Naive thymus-derived CD4-positive, alpha-beta T cell (primary cell): Measurements from ENCODE around the gene MLLT6. TPM values are rescaled to one million over a fixed set of nuclear protein-coding genes. Genes with fewer than 3 reads are reported as not detected.

Experiments
- ATAC-seq: fragments of 150-1000 bp; cut with Tn5 transposase; 2 replicates; pipeline ENCODE4 v1.10.0; 2021; ENCODE audit warnings: mild to moderate bottlenecking, moderate library complexity
- CTCF ChIA-PET: fragments of 350-600 bp; sonication (Branson Sonifier 250); formaldehyde crosslinking; loops from one replicate; lab custom pipeline; 2021; ENCODE audit warnings: antibody characterized with exemption; lab: Charles Lee
- POLR2A ChIA-PET: fragments of 350-600 bp; sonication (Branson Sonifier 250); formaldehyde crosslinking; loops from one replicate; lab custom pipeline; 2021; ENCODE audit warnings: antibody characterized with exemption, inconsistent platforms; lab: Charles Lee
- DNase-seq, 9 donors: peaks; one replicate each; pipeline versions ENCODE4 v3.0.0 to v3.0.0-alpha.2; 2020 to 2022; ENCODE audit warnings: mixed read lengths in 1 of 9
- H3K27ac ChIP-seq: one replicate; pipeline ENCODE4 v1.7.0; 2013; ENCODE audit warnings: mild to moderate bottlenecking, low read depth, low read length, moderate library complexity
- H3K27me3 ChIP-seq, 2 donors: one replicate each; pipeline ENCODE4 v1.7.0; 2013; ENCODE audit warnings: low read length in 2 of 2, mild to moderate bottlenecking in 2 of 2, moderate library complexity in 2 of 2; ENCODE audit not compliant: control insufficient read depth in 2 of 2, insufficient read depth in 2 of 2
- H3K36me3 ChIP-seq, 3 experiments: 1 replicate in 2 of 3; 2 replicates in 1 of 3; pipeline ENCODE4 v1.7.0; 2013; ENCODE audit warnings: low read length in 3 of 3, mild to moderate bottlenecking in 3 of 3, moderate library complexity in 1 of 3; ENCODE audit not compliant: insufficient read depth in 3 of 3, control insufficient read depth in 2 of 3
- H3K4me1 ChIP-seq, 2 donors: one replicate each; pipeline ENCODE4 v1.7.0; 2013; ENCODE audit warnings: low read length in 2 of 2, mild to moderate bottlenecking in 2 of 2, moderate library complexity in 1 of 2; ENCODE audit not compliant: control insufficient read depth in 2 of 2, insufficient read depth in 2 of 2
- H3K4me3 ChIP-seq: 2 replicates; pipeline ENCODE4 v1.7.0; 2013; ENCODE audit warnings: mild to moderate bottlenecking, low read length
- H3K9me3 ChIP-seq, 3 experiments: 1 replicate in 2 of 3; 2 replicates in 1 of 3; pipeline ENCODE4 v1.7.0; 2013; ENCODE audit warnings: low read length in 3 of 3; ENCODE audit not compliant: control insufficient read depth in 2 of 3
- H3K27ac Mint-ChIP-seq, 9 donors: one replicate each; pipeline ENCODE4 v1.8.0; 2020 to 2022; ENCODE audit warnings: mixed read lengths in 9 of 9, mild to moderate bottlenecking in 8 of 9, moderate library complexity in 5 of 9, inconsistent platforms in 2 of 9
- H3K27me3 Mint-ChIP-seq, 5 donors: one replicate each; pipeline ENCODE4 v1.8.0; 2021 to 2022; ENCODE audit warnings: mixed read lengths in 5 of 5, mild to moderate bottlenecking in 1 of 5
- H3K36me3 Mint-ChIP-seq, 5 donors: one replicate each; pipeline ENCODE4 v1.8.0; 2020 to 2022; ENCODE audit warnings: mixed read lengths in 5 of 5, mild to moderate bottlenecking in 3 of 5, inconsistent platforms in 1 of 5
- H3K4me1 Mint-ChIP-seq, 7 donors: one replicate each; pipeline ENCODE4 v1.8.0; 2020 to 2022; ENCODE audit warnings: mixed read lengths in 7 of 7, mild to moderate bottlenecking in 3 of 7, inconsistent platforms in 1 of 7
- H3K4me3 Mint-ChIP-seq, 10 donors: one replicate each; pipeline ENCODE4 v1.8.0; 2020 to 2022; ENCODE audit warnings: mild to moderate bottlenecking in 10 of 10, mixed read lengths in 10 of 10, moderate library complexity in 6 of 10, inconsistent platforms in 2 of 10
- H3K9me3 Mint-ChIP-seq, 11 donors: one replicate each; pipeline ENCODE4 v1.8.0; 2020 to 2022; ENCODE audit warnings: mixed read lengths in 11 of 11, mild to moderate bottlenecking in 4 of 11, inconsistent platforms in 1 of 11, moderate library complexity in 1 of 11
- intact Hi-C, 2 donors: fragments of 100-400 bp; cut with micrococcal nuclease; formaldehyde crosslinking; loops; one replicate each; pipeline ENCODE4 v1.15.1; 2023
- polyA plus RNA-seq, 2 donors: library from polyadenylated mRNA; unstranded; fragments of 300-500 nt; fragmentation: Illumina TruSeq; gene quantifications; one replicate each; pipeline ENCODE4 v1.2.3, GENCODE V29; 2021
- total RNA-seq, 6 experiments: library from RNA in 5 of 6; stranded (reverse) in 5 of 6; gene quantifications; 1 replicate in 5 of 6; 2 replicates in 1 of 6; pipeline ENCODE4 v1.2.3 and lab custom pipeline; 2021 to 2026

Gene MLLT6
- total and polyA plus RNA-seq, 7 experiments from 2014 or later, result 10.2 to 533 (median 353) TPM

- Histone ChIP-seq H3K4me1 (peaks cover 31 to 55% of the 10 kb centered on the region in 2 donors), H3K36me3 (peaks cover 0 to 5% (median under 1%) of the 10 kb centered on the region in 3 experiments), H3K27ac (no peak overlapping the region), H3K9me3 (no peaks in the 10 kb centered on the region), H3K4me3 (peak overlapping the region; percentile 13), H3K27me3 (peaks cover 9 to 16% of the 10 kb centered on the region in 2 donors)
- CTCF ChIA-PET, result interaction anchor here (0.6 kb wide), 2 partner anchors 13 to 75 kb away, joined by 3 read pairs; partner anchors contain the start of gene EPOP
- POLR2A ChIA-PET, result no interaction called here
- peak overlapping the region; percentile 69 to 100 (median 98) for H3K4me3 Mint-ChIP-seq
- peaks cover 0 to 12% (median 0%) of the 10 kb centered on the region in 11 donors for H3K9me3 Mint-ChIP-seq
- H3K27me3 Mint-ChIP-seq, result peaks cover 28 to 47% (median 32%) of the 10 kb centered on the region in 5 donors
- DNase-seq (peak in 1 of 9 donors; percentile 44), ATAC-seq (no peak)
- intact Hi-C loops, result loop anchor here in 1 of 2 donors (2.0 to 10.0 kb wide), 2 partner anchors 403 to 485 kb away; no protein-coding TSS in a partner anchor
- peak overlapping the region in 1 of 9 donors; percentile 12 for H3K27ac Mint-ChIP-seq
- H3K4me1 Mint-ChIP-seq, result peaks cover 30 to 60% (median 49%) of the 10 kb centered on the region in 7 donors
- peaks cover 3 to 12% (median 7%) of the 10 kb centered on the region in 5 donors for H3K36me3 Mint-ChIP-seq
Observed at GRCh38 chr17:38749223-38750043, 44.4 kb downstream of the MLLT6 start.

- CTCF ChIA-PET, result interaction anchor here (0.6 kb wide), 1 partner anchor 14 kb away, joined by 3 read pairs; no protein-coding TSS in a partner anchor
- peaks cover 0 to 12% (median 0%) of the 10 kb centered on the region in 11 donors for H3K9me3 Mint-ChIP-seq
Observed at GRCh38 chr17:38750044-38750311, 44.9 kb downstream of the MLLT6 start.

DNA sequence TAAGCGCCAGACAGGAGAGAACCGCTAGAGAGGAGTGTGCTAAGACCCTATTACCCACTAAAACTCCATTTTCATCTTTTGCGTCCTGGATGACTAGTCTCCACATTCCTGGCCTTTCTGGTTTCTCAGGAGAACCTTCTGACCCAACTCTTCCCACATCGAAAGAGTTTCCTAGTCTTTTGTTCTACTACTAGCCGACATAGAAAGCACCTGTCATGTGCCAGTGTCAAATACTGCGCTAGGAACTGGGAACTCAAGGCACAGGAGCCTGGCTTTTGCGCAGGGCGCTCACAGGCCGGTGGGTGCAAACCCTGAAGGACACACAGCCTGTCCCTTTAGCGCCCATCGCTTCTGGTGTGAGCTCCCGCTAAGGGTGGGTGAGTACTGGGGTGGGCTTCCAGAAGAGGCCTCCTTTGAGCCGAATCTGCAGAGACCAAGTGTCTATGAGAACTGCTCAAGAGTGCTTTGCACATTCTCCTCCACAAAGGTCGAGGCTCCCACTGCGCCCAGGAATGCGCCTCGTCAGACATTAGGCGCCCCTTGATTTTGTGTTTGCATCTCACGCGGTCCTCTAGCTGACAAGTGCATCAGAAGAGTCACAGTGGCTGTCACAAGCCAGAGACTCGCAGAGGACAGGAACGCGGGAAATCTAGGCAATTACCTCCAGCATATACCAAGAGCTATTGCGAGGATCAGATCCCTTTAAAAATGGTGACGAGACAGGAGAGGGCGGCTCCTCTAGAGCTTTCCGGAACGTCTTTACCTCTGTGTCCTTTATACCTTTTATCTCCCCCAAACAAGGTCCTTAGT lies 45.4 kb downstream of the MLLT6 start:
- DNase-seq, result no peak
- intact Hi-C loops, result loop anchor here in 1 of 2 donors (1.0 to 10.0 kb wide), 3 partner anchors 45 to 484 kb away; partner anchors contain the start of gene MLLT6
- Histone ChIP-seq H3K9me3 (no peaks in the 10 kb centered on the region), H3K4me1 (peaks cover 31 to 55% of the 10 kb centered on the region in 2 donors), H3K27ac (no peak overlapping the region), H3K36me3 (peaks cover 0 to 11% (median 4%) of the 10 kb centered on the region in 3 experiments), H3K27me3 (peaks cover 9 to 16% of the 10 kb centered on the region in 2 donors), H3K4me3 (peak overlapping the region; percentile 95)
- POLR2A ChIA-PET, result interaction anchor here (1.0 to 1.1 kb wide), 2 partner anchors 46 to 488 kb away, joined by 3 to 4 read pairs; partner anchors contain the start of gene MLLT6
- Mint-ChIP-seq H3K36me3 (peaks cover 3 to 13% (median 7%) of the 10 kb centered on the region in 5 donors), H3K4me1 (peaks cover 34 to 63% (median 52%) of the 10 kb centered on the region in 7 donors), H3K4me3 (peak overlapping the region; percentile 89 to 100 (median 98)), H3K27me3 (peaks cover 25 to 43% (median 32%) of the 10 kb centered on the region in 5 donors), H3K9me3 (peaks cover 0 to 12% (median 0%) of the 10 kb centered on the region in 11 donors), H3K27ac (peak overlapping the region in 7 of 9 donors; percentile 8 to 99 (median 97))
- CTCF ChIA-PET, result interaction anchor here (0.8 kb wide), 1 partner anchor 22 kb away, joined by 4 read pairs; no protein-coding TSS in a partner anchor
- no peak for ATAC-seq

More at GRCh38 chr17:38750044-38750311, 44.9 kb downstream of the MLLT6 start:
- no peaks in the 10 kb centered on the region for H3K9me3 ChIP-seq
- peaks cover 9 to 16% of the 10 kb centered on the region in 2 donors for H3K27me3 ChIP-seq
- Mint-ChIP-seq H3K4me1 (peaks cover 34 to 63% (median 52%) of the 10 kb centered on the region in 7 donors), H3K27ac (no peak overlapping the region), H3K36me3 (peaks cover 3 to 13% (median 7%) of the 10 kb centered on the region in 5 donors), H3K4me3 (peak overlapping the region; percentile 69 to 100 (median 98)), H3K27me3 (peaks cover 25 to 47% (median 32%) of the 10 kb centered on the region in 5 donors)
- ATAC-seq (no peak), DNase-seq (no peak)
- POLR2A ChIA-PET, result interaction anchor here (1.0 to 1.1 kb wide), 2 partner anchors 45 to 489 kb away, joined by 3 to 4 read pairs; partner anchors contain the start of gene MLLT6
- H3K4me3 ChIP-seq, result no peak overlapping the region
- H3K4me1 ChIP-seq, result peaks cover 31 to 55% of the 10 kb centered on the region in 2 donors
- H3K27ac ChIP-seq, result no peak overlapping the region
- peaks cover 0 to 10% (median 4%) of the 10 kb centered on the region in 3 experiments for H3K36me3 ChIP-seq
- intact Hi-C loops, result loop anchor here in 1 of 2 donors (2.0 to 10.0 kb wide), 2 partner anchors 403 to 485 kb away; no protein-coding TSS in a partner anchor

- peaks cover 38 to 64% (median 49%) of the 10 kb centered on the region in 7 donors for H3K4me1 Mint-ChIP-seq
- intact Hi-C loops, result loop anchor here in 1 of 2 donors (1.0 to 10.0 kb wide), 3 partner anchors 46 to 484 kb away; partner anchors contain the start of gene MLLT6
- ChIA-PET POLR2A (interaction anchor here (0.9 to 2.0 kb wide), 15 partner anchors 13 to 1571 kb away, joined by 3 to 21 read pairs (median 6); partner anchors contain the start of genes CISD3, LASP1, MLLT6 and RPL19), CTCF (interaction anchor here (0.8 to 1.4 kb wide), 3 partner anchors 23 to 164 kb away, joined by 3 to 6 read pairs (median 4); partner anchors contain the start of gene LASP1)
- peaks cover 0 to 18% (median 10%) of the 10 kb centered on the region in 3 experiments for H3K36me3 ChIP-seq
- H3K4me3 ChIP-seq, result peak overlapping the region; percentile 95
- DNase-seq, result no peak
- H3K9me3 Mint-ChIP-seq, result peaks cover 0 to 12% (median 0%) of the 10 kb centered on the region in 11 donors
- peak overlapping the region; percentile 91 to 99 (median 97) for H3K27ac Mint-ChIP-seq
- H3K36me3 Mint-ChIP-seq, result peaks cover 4 to 17% (median 11%) of the 10 kb centered on the region in 5 donors
- H3K27me3 Mint-ChIP-seq, result peaks cover 19 to 39% (median 27%) of the 10 kb centered on the region in 5 donors
- no peak for ATAC-seq
- H3K27me3 ChIP-seq, result peaks cover 9 to 14% of the 10 kb centered on the region in 2 donors
- H3K9me3 ChIP-seq, result no peaks in the 10 kb centered on the region
- peak overlapping the region; percentile 89 to 100 (median 98) for H3K4me3 Mint-ChIP-seq
- H3K27ac ChIP-seq, result peak overlapping the region; percentile 83
- H3K4me1 ChIP-seq, result peaks cover 31 to 55% of the 10 kb centered on the region in 2 donors
Observed at GRCh38 chr17:38751144-38751807, 46.2 kb downstream of the MLLT6 start.

DNA sequence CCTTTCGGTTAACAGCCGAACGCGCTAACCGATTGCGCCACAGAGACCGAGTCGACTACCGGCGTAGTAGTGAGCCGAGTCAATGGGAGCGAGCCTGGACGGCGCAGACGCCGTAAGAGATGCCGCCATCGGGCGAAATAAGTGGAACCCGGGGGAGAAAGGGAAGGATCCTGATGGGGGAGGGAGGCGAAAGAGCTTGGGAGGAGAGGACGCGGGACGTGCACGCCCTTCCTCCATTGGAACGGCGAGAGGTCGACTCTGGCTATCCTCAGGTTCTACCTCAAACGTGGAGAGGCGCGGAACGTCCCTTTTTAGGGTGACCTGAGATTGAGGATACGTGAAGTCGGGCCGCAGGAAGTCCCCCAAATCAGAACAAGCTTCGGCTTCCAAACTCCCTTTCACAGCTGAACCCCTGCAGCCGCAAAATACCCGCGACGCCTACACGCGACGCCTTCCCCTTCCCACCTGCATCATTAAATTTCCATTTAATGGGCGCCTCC lies 46.8 kb downstream of the MLLT6 start:
- peak; percentile 52 for ATAC-seq
- H3K27me3 Mint-ChIP-seq, result peaks cover 13 to 33% (median 21%) of the 10 kb centered on the region in 5 donors

More for the DNA sequence above, 46.8 kb downstream of the MLLT6 start:
- Histone ChIP-seq H3K27ac (peak overlapping the region; percentile 83), H3K27me3 (peaks cover 8 to 9% of the 10 kb centered on the region in 2 donors), H3K4me3 (peak overlapping the region; percentile 95), H3K36me3 (peaks cover 0 to 23% (median 12%) of the 10 kb centered on the region in 3 experiments), H3K4me1 (peaks cover 31 to 53% of the 10 kb centered on the region in 2 donors), H3K9me3 (no peaks in the 10 kb centered on the region)
- H3K36me3 Mint-ChIP-seq, result peaks cover 4 to 17% (median 13%) of the 10 kb centered on the region in 5 donors
- DNase-seq, result peak; percentile 78 to 93 (median 89)
- peak overlapping the region; percentile 89 to 100 (median 98) for H3K4me3 Mint-ChIP-seq
- ChIA-PET POLR2A (interaction anchor here (0.6 to 2.0 kb wide), 19 partner anchors 9 to 1571 kb away, joined by 3 to 21 read pairs (median 5); partner anchors contain the start of genes CISD3, CWC25, LASP1 and MLLT6), CTCF (interaction anchor here (1.0 to 1.4 kb wide), 3 partner anchors 76 to 164 kb away, joined by 3 to 6 read pairs (median 4); partner anchors contain the start of gene LASP1)
- H3K9me3 Mint-ChIP-seq, result peaks cover 0 to 12% (median 0%) of the 10 kb centered on the region in 11 donors
- peak overlapping the region; percentile 91 to 99 (median 97) for H3K27ac Mint-ChIP-seq
- H3K4me1 Mint-ChIP-seq, result peaks cover 37 to 58% (median 46%) of the 10 kb centered on the region in 7 donors
- intact Hi-C loops, result loop anchor here (1.0 to 10.0 kb wide), 15 partner anchors 18 to 483 kb away; partner anchors contain the start of genes CISD3 (in 2 of the 2), CWC25 (in 2 of the 2), PIP4K2B (in 2 of the 2) and RPL23 (in 2 of the 2)
